Ovary (tissue), 9 donors: ENCODE results near the gene KLRC4. TPM values are rescaled to one million over a fixed set of nuclear protein-coding genes. Genes with fewer than 3 reads are reported as not detected.

ENCODE experiments used
- DNase-seq, 5 donors: peaks; one replicate each; pipeline ENCODE4 v3.0.0-alpha.2; 2019 to 2020
- H3K27ac ChIP-seq, 2 donors: fragments of 200-600 bp; one replicate each; pipeline versions ENCODE4 v1.5.1 to v1.8.0; 2019 to 2022
- H3K27me3 ChIP-seq: fragments of 200-600 bp; one replicate; pipeline ENCODE4 v1.8.0; 2022
- H3K36me3 ChIP-seq: fragments of 200-600 bp; sonication (generic); one replicate; pipeline ENCODE4 v1.5.1; 2019
- H3K4me1 ChIP-seq: one replicate; pipeline ENCODE4 v1.8.1; 2013; ENCODE audit warnings: mild to moderate bottlenecking, moderate library complexity; ENCODE audit not compliant: insufficient read depth
- H3K4me3 ChIP-seq: fragments of 200-600 bp; sonication (generic); one replicate; pipeline ENCODE4 v1.5.1; 2017
- H3K9me3 ChIP-seq, 2 donors: fragments of 200-600 bp in 1 of 2; sonication (generic) in 1 of 2; one replicate each; pipeline versions ENCODE4 v1.5.1 to v1.8.1; 2013 to 2019; ENCODE audit warnings: mild to moderate bottlenecking in 1 of 2, moderate library complexity in 1 of 2
- EP300 ChIP-seq: sonication (generic); formaldehyde crosslinking; IDR thresholded peaks from one replicate; pipeline ENCODE4 v1.6.1; 2017; ENCODE audit warnings: antibody characterized with exemption
- POLR2A ChIP-seq: fragments of 450-650 bp; IDR thresholded peaks from one replicate; pipeline ENCODE4 v1.6.1; 2017; ENCODE audit warnings: antibody characterized with exemption, mild to moderate bottlenecking, moderate library complexity
- WGBS, 3 donors: extraction: QIAGEN DNeasy Blood & Tissue Kit in 1 of 3; methylation state at CpG; one replicate each; pipeline versions ENCODE4 v1.1.5 to v1.1.7; 2013 to 2017; 5-methylcytosine and 5-hydroxymethylcytosine counted together
- intact Hi-C, 4 donors: fragments of 100-400 bp; cut with DNase I; formaldehyde crosslinking; loops; one replicate each; pipeline versions ENCODE4 v1.11.0 to v1.15.1; 2022 to 2023
- polyA plus RNA-seq, 2 donors: library from polyadenylated mRNA; stranded (reverse); fragments of 200-250 nt in 1 of 2; fragments of 350-450 nt in 1 of 2; fragmentation: Illumina TruSeq in 1 of 2; extraction: RNeasy Lipid Tissue Mini Kit (QIAGEN cat#74804) in 1 of 2; gene quantifications; one replicate each; pipeline ENCODE4 v1.2.3, GENCODE V29; 2013 to 2014
- total RNA-seq, 7 donors: library from RNA; depleted of rRNA in 2 of 7; stranded (reverse); fragments of >200 nt in 2 of 7; fragmentation: NEBNext Ultra II Directional in 3 of 7; extraction: Animal tissue kit (Norgen Biotek cat#: 25700) in 3 of 7; gene quantifications; one replicate each; pipeline versions ENCODE4 v1.1.0 to v1.2.4, GENCODE V29; 2016 to 2023
- TF ChIP-seq, protein P1 (sequence below), 3 donors: fragments of 450-650 bp in 2 of 3; fragments of 200-600 bp in 1 of 3; IDR thresholded peaks; one replicate each; pipeline versions ENCODE4 v1.5.1 to v1.8.0; 2016 to 2022; ENCODE audit warnings: antibody characterized with exemption in 3 of 3, mild to moderate bottlenecking in 1 of 3
- donor health status: DM: no; HTN: no; CAD: no; lungs with moderate emphysema.
- donor health status: DM: no; HTN: no; CAD: no.
- donor health status: Bipolar disorder and iron deficiency.
- donor health status: DM: yes; HTN: yes; CAD: no.
- donor health status: DM: no; HTN: no; CAD: no.
- donor health status: DM: yes; HTN: yes; CAD: no.

The KLRC4 gene
- total and polyA plus RNA-seq, 9 donors, result 0.30 to 0.60 TPM; not detected in 7

DNA sequence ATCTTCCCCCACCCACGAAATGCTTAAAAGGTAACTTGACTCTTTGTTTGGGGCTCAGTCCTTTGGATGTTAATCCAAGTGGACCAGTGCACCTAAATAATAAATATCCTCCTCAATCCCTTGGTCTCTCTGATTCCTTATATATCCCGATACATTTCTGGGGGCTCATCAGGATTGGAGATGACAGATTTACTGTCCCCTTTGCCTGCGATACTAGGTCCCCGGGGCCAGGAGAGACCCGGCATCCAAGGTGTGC, 46.0 kb downstream of the KLRC4 start:
- peaks cover 11% of the 10 kb centered on the region for H3K4me1 ChIP-seq
- peak overlapping the region; percentile 91 to 96 for H3K27ac ChIP-seq
- peak overlapping the region; percentile 59 for H3K4me3 ChIP-seq
- 9 to 14% (median 11%) methylated on average over 5 of the region's 5 CpGs for WGBS, 3 donors
- intact Hi-C loops, result loop anchor here in 2 of 4 donors (10.0 kb wide), 3 partner anchors 149 to 499 kb away; partner anchors contain the start of genes GABARAPL1 (in 2 of the 2), CLEC2B (in 1 of the 2) and YBX3 (in 1 of the 2)
- DNase-seq, result no peak
- no peaks in the 10 kb centered on the region for H3K36me3 ChIP-seq
- no peaks in the 10 kb centered on the region for H3K9me3 ChIP-seq
- TF ChIP-seq, protein P1, sequence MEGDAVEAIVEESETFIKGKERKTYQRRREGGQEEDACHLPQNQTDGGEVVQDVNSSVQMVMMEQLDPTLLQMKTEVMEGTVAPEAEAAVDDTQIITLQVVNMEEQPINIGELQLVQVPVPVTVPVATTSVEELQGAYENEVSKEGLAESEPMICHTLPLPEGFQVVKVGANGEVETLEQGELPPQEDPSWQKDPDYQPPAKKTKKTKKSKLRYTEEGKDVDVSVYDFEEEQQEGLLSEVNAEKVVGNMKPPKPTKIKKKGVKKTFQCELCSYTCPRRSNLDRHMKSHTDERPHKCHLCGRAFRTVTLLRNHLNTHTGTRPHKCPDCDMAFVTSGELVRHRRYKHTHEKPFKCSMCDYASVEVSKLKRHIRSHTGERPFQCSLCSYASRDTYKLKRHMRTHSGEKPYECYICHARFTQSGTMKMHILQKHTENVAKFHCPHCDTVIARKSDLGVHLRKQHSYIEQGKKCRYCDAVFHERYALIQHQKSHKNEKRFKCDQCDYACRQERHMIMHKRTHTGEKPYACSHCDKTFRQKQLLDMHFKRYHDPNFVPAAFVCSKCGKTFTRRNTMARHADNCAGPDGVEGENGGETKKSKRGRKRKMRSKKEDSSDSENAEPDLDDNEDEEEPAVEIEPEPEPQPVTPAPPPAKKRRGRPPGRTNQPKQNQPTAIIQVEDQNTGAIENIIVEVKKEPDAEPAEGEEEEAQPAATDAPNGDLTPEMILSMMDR (IDR thresholded peaks at IDR 0.05), result no peak
- TF ChIP-seq POLR2A (no peak), EP300 (no peak)
- no peaks in the 10 kb centered on the region for H3K27me3 ChIP-seq

DNA sequence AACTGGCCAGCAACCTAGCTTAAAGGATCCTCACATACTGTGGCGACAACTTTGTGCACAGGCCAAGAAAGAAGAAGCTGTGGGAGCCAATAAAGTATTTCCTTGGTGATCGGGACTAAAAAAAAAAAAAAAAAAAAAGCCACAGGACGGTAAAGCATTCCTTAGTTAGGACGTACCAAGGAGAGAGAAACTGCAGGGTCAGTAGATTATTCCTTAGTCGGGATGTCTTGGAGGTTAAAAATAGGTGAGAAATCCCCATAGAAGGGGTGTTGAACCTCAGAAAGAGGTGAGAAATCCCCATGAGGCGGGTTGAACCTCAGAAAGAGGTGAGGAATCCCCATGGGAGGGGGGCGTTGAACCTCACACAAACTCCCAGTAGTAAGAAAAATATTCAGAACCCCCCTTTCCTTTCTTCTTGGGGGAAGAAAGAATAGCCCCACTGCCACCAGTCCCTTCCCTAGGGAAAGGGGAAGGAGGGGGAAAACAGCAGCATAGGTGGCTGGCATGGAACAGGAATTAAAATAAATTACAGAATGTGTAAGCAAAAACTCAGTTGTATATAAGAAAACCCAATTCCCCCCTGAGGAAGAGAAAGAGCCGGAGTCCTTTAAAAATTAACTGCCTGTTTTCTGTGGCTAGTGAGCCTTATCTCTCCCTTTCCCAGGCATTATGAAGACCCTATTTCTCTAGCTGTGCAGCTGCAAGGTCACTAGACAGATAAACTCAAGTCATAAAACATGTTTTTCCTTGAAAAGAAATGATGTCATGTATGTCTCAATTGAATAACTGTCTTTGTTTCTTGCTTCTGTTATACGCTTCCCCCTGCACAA, 46.5 kb downstream of the KLRC4 start:
- 12 to 18% (median 15%) methylated on average over 9 of the region's 9 CpGs for WGBS, 3 donors
- TF ChIP-seq EP300, result no peak
- TF ChIP-seq, protein P1 (IDR thresholded peaks at IDR 0.05), result no peak
- TF ChIP-seq POLR2A, result no peak
- no peaks in the 10 kb centered on the region for H3K36me3 ChIP-seq
- H3K4me3 ChIP-seq, result peak overlapping the region; percentile 59
- peaks cover 11% of the 10 kb centered on the region for H3K4me1 ChIP-seq
- intact Hi-C loops, result loop anchor here in 2 of 4 donors (10.0 kb wide), 3 partner anchors 148 to 498 kb away; partner anchors contain the start of genes GABARAPL1 (in 2 of the 2), CLEC2B (in 1 of the 2) and YBX3 (in 1 of the 2)
- H3K9me3 ChIP-seq, result no peaks in the 10 kb centered on the region
- H3K27ac ChIP-seq, result peak overlapping the region; percentile 91 to 96
- no peaks in the 10 kb centered on the region for H3K27me3 ChIP-seq
- no peak for DNase-seq

DNA sequence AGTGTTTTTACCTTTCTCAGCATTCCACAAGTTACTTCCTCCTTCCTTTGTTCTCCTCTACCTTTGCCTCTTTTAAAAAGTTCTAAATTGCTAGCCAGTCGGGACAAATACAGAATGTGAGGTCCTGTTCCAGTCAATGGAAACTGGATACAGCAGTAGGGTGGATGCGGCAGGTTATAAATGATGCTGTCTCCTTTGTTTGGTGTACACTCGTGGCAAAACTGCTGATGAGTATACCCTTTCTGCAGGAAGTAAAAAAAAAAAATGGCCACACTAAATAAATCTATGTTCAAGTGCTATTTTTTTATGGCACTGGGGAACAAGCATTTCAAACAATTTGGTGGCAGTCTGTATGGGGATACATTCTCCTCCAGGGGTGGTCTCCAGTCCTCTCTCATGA, 47.2 kb downstream of the KLRC4 start:
- Histone ChIP-seq H3K27ac (peak overlapping the region; percentile 91 to 96), H3K4me1 (peaks cover 9% of the 10 kb centered on the region), H3K36me3 (no peaks in the 10 kb centered on the region), H3K9me3 (no peaks in the 10 kb centered on the region), H3K27me3 (no peaks in the 10 kb centered on the region), H3K4me3 (no peak overlapping the region)
- intact Hi-C loops, result loop anchor here in 2 of 4 donors (10.0 kb wide), 3 partner anchors 148 to 498 kb away; partner anchors contain the start of genes GABARAPL1 (in 2 of the 2), CLEC2B (in 1 of the 2) and YBX3 (in 1 of the 2)
- no peak for TF ChIP-seq EP300
- TF ChIP-seq, protein P1 (IDR thresholded peaks at IDR 0.05), result no peak
- no peak for TF ChIP-seq POLR2A
- DNase-seq, result no peak
- 65 to 67% (median 67%) methylated on average over 3 of the region's 3 CpGs for WGBS, 3 donors

DNA sequence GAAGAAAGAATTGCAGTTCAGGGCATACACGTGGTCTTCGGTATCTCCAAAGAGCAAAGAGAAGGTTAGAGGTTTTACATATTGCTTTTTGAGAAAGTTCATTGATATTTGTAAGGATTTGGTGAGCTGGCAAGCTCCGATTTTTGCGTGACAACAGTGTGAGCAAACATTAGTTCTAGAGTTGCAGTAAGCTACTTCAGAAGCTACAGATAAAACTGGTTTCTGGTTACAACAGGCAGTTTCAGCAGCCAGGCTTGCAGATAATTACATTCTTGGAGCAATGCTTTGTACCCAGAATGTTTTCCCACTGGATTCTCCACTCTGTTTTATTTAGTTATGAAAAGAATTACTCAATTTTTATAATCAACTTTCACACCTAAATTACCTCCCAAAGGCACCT, 47.9 kb downstream of the KLRC4 start:
- TF ChIP-seq, protein P1 (IDR thresholded peaks at IDR 0.05), result no peak
- TF ChIP-seq EP300, result no peak
- no peak for TF ChIP-seq POLR2A
- Histone ChIP-seq H3K36me3 (no peaks in the 10 kb centered on the region), H3K4me1 (peaks cover 9% of the 10 kb centered on the region), H3K9me3 (no peaks in the 10 kb centered on the region), H3K27ac (peak overlapping the region in 1 of 2 donors; percentile 96), H3K4me3 (no peak overlapping the region), H3K27me3 (no peaks in the 10 kb centered on the region)
- 15 to 30% (median 27%) methylated on average over 4 of the region's 4 CpGs for WGBS, 3 donors
- intact Hi-C loops, result loop anchor here in 2 of 4 donors (10.0 kb wide), 3 partner anchors 147 to 497 kb away; partner anchors contain the start of genes GABARAPL1 (in 2 of the 2), CLEC2B (in 1 of the 2) and YBX3 (in 1 of the 2)
- no peak for DNase-seq
